ENCODE data around the gene CNN2.
A peak's percentile ranks its signal among the peaks of the same experiment; 100 is the strongest.

Gene CNN2

GRCh38 chr19:1088416-1089010, 62.1 kb downstream of the CNN2 start:
- H3K4me1 ChIP-seq (ENCODE audit: low read length) = peaks cover 7% of the 10 kb centered on the region; the same call in 1 of the 2 replicates
- H3K9me3 ChIP-seq (replicated peaks; ENCODE audit: insufficient read depth, low read length) = no peaks in the 10 kb centered on the region
- DNase-seq = no peak
- H2AFZ ChIP-seq (ENCODE audit: low read length) = no peak overlapping the region
- no peaks in the 10 kb centered on the region for H3K27me3 ChIP-seq (replicated peaks; ENCODE audit: insufficient read depth, low read length)
- H3F3A ChIP-seq (ENCODE audit: insufficient read depth, low read length) = peaks cover 43% of the 10 kb centered on the region
- H4K20me1 ChIP-seq (ENCODE audit: insufficient read depth, low read length) = 0 out of 2 replicates have a peak, but pooled peaks cover 3% of the 10 kb centered on the region
- H3K36me3 ChIP-seq (replicated peaks; ENCODE audit: insufficient read depth, low read length) = peaks cover 14% of the 10 kb centered on the region; the same call in 1 of the 2 replicates
- no peaks in the 10 kb centered on the region for H3K9me2 ChIP-seq (replicated peaks; ENCODE audit: insufficient read depth, low read length)
- no peak overlapping the region for H3K9ac ChIP-seq (ENCODE audit: low read length)
- no peak overlapping the region for H3K4me2 ChIP-seq (ENCODE audit: low read depth, low read length)
- no peak overlapping the region for H3K4me3 ChIP-seq (ENCODE audit: low read length)
- H3K27ac ChIP-seq (ENCODE audit: low read length) = peak overlapping the region; percentile 53; the same call in 1 of the 2 replicates
- H3K79me2 ChIP-seq (ENCODE audit: low read length) = peaks cover 36% of the 10 kb centered on the region
- TF ChIP-seq CTCF (IDR thresholded peaks at IDR 0.05; ENCODE audit: low read length) = no peak
- TF ChIP-seq EZH2 (optimal IDR thresholded peaks at IDR 0.05; ENCODE audit: low read depth, low read length) = no peak
- TF ChIP-seq EZH2phosphoT487 (IDR thresholded peaks at IDR 0.05; ENCODE audit: low read length) = no peak

All from MM.1S (cell line).